Measurements from ENCODE around the gene PBX3.
A peak's percentile ranks its signal among the peaks of the same experiment; 100 is the strongest.
"Not testable (repeated sequence)": the region's sequence is repeated elsewhere in the genome, so short reads cannot be mapped to it uniquely, and the experiment has no call there.

The PBX3 gene

GRCh38 chr9:125771037-125771436 lies 23.9 kb downstream of the PBX3 start:
- TF ChIP-seq BHLHE40 (IDR thresholded peaks at IDR 0.05; ENCODE audit: borderline replicate concordance): no peak
- TF ChIP-seq, protein P1, sequence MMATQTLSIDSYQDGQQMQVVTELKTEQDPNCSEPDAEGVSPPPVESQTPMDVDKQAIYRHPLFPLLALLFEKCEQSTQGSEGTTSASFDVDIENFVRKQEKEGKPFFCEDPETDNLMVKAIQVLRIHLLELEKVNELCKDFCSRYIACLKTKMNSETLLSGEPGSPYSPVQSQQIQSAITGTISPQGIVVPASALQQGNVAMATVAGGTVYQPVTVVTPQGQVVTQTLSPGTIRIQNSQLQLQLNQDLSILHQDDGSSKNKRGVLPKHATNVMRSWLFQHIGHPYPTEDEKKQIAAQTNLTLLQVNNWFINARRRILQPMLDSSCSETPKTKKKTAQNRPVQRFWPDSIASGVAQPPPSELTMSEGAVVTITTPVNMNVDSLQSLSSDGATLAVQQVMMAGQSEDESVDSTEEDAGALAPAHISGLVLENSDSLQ (IDR thresholded peaks at IDR 0.05): 0 out of 2 replicates have a peak, but pooled peaks have one; percentile 29
- TF ChIP-seq TARDBP (IDR thresholded peaks at IDR 0.05): no peak
- no peak for TF ChIP-seq HDGF (IDR thresholded peaks at IDR 0.05; ENCODE audit: borderline replicate concordance)
- no peak for TF ChIP-seq LEF1 (IDR thresholded peaks at IDR 0.05; ENCODE audit: borderline replicate concordance)
- POLR2A ChIA-PET: interaction anchor here (0.5 kb wide), 1 partner anchor 99 kb away, joined by 4 read pairs; no protein-coding TSS in a partner anchor
- no peak for DNase-seq (ENCODE audit: extremely low spot score)
- CTCF ChIA-PET: no interaction called here

DNA sequence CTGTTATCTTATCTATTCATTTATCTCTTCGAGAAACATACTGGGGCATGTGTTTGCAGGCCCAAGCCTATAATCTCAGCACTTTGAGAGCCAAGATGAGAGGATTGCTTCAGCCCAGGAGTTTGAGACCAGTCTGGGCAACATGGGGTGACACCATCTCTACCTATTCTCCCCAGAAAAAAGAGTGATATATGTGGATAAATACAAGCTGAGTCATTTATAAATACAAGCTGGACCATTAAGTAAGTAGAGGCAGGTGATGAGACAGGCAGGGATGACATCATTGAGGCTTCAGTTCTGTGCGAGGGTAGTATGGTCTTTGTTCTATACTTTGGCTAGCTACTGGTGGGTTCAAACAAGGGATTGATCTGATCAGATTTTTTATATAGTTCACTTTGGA lies 25.6 kb downstream of the PBX3 start:
- no peak for TF ChIP-seq LEF1 (IDR thresholded peaks at IDR 0.05; ENCODE audit: borderline replicate concordance)
- no peak for TF ChIP-seq L3MBTL2 (conservative IDR thresholded peaks at IDR 0.05)
- no peak for TF ChIP-seq TARDBP (IDR thresholded peaks at IDR 0.05)
- no peak for TF ChIP-seq SP1 (IDR thresholded peaks at IDR 0.05)
- TF ChIP-seq NFRKB (IDR thresholded peaks at IDR 0.05): no peak
- no peak for TF ChIP-seq CTBP1 (IDR thresholded peaks at IDR 0.05; ENCODE audit: borderline replicate concordance)
- no peak for TF ChIP-seq ZNF384 (IDR thresholded peaks at IDR 0.05)
- no peak for TF ChIP-seq SUZ12 (IDR thresholded peaks at IDR 0.05)
- POLR2A ChIA-PET: no interaction called here
- CTCF ChIA-PET: no interaction called here
- no peak for DNase-seq (ENCODE audit: extremely low spot score)

- ChIA-PET CTCF (no interaction called here), POLR2A (no interaction called here)
- no peak for DNase-seq (ENCODE audit: extremely low spot score)
- TF ChIP-seq, protein P1 (IDR thresholded peaks at IDR 0.05): peak; percentile 76
- no peak for TF ChIP-seq FOXM1 (IDR thresholded peaks at IDR 0.05; ENCODE audit: borderline replicate concordance)
Measured at GRCh38 chr9:125774106-125774505, 26.9 kb downstream of the PBX3 start.

DNA sequence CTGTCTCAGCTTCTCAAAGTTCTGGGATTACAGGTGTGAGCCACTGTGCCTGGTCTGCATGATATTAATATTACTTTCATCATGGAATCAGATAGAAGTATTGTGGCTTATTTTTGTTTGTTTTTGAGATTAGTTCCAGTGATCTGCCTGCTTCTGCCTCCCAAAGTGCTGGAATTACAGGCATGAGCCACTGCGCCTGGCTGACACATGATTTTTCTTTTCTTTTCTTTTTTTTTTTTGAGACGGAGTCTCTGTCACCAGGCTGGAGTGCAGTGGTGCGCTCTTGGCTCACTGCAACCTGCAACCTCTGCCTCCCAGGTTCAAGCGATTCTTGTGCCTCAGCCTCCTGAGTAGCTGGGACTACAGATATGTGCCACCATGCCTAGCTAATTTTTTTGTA lies 29.6 kb downstream of the PBX3 start:
- POLR2A ChIA-PET; CTCF ChIA-PET; DNase-seq (ENCODE audit: extremely low spot score): not testable (repeated sequence)

DNA sequence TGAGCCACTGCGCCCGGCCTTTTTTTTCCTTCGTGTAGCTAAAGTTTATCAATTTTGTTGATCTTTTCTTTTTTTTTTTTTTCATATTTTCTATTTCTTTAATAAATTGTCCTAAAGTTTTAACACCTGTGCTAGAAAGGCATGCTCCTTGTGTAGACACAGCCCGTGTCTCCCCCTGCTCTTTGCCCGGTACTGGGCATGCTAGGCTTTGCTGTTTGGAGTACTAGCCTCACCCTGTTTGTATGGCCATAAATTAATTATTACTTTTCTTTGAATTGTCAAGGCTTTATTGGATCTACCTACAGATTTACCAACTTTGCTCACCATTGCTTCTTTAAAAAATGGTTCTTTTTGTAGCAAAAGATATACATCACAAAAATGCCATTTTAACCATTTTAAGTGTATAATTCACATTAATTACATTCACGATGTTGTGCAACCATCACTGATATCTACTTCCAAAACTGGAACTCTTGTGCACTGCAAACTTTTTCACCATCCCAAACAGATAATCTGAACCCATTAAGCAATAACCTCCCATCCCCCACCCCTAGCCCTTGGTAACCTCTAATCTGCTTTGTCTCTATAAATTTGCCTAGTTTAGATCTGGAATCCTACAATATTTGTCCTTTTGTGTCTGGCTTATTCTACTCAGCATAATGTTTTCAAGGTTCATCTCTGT lies 31.5 kb downstream of the PBX3 start:
- CTCF ChIA-PET: not testable (repeated sequence)

GRCh38 chr9:125779220-125779565 lies 32.0 kb downstream of the PBX3 start:
- POLR2A ChIA-PET; CTCF ChIA-PET; DNase-seq (ENCODE audit: extremely low spot score): not testable (repeated sequence)

More for the DNA sequence above, 31.5 kb downstream of the PBX3 start:
- DNase-seq (ENCODE audit: extremely low spot score); POLR2A ChIA-PET: not testable (repeated sequence)

DNA sequence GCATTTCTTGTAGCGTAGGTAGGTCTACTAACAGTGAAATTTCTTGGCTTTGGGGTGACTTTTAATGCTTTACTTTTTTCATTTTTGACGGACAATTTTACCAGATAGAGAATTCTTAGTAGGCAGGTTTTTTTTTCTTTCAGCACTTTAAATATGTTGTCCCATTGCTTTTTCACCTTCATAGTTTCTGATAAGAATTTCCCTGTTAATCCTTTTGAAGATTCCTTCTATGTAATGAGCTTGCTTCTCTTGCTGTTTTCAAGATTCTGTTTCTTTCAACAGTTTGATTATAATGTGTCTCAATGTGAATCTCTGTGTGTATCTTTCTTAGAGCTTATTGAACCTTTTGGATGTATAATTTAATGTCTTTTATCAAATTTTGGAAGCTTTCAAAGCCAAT lies 35.5 kb downstream of the PBX3 start:
- DNase-seq (ENCODE audit: extremely low spot score): no peak
- TF ChIP-seq BHLHE40 (IDR thresholded peaks at IDR 0.05; ENCODE audit: borderline replicate concordance): no peak
- POLR2A ChIA-PET: no interaction called here
- CTCF ChIA-PET: no interaction called here

DNA sequence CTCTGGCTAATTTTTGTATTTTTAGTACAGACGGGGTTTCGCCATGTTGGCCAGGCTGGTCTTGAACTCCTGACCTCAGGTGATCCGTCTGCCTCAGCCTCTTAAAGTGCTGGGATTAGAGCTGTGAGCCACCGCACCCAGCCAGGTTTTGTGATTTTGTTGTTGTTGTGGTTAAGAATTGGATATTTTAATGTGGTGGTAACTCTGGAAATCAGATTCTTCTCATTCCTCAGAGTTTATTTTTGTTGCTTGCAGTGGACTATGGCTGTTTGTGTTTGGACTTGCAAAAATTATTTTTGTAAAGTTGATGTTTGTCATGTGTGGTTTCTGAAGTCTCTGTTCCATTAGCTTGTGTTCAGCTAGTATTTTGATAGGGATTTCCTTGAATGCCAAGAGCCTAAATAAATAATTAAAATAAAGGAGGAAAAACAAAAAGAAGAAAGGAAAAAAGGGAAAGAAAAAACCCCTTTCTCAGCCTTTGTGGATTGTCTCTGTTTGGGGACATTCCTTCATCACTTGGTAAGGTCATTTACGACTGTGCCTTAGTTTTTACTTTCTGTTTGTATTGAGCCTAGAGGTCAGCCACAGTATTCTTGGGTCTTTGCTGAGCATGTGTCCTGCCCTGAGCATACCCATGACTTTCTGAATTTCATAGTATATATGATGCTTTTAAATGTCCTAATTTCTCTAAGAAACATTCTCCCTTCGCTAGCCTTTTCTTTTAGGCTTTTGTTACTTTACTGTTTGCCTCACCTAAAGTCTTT lies 37.3 kb downstream of the PBX3 start:
- TF ChIP-seq L3MBTL2 (conservative IDR thresholded peaks at IDR 0.05): no peak
- no peak for TF ChIP-seq SUZ12 (IDR thresholded peaks at IDR 0.05)
- TF ChIP-seq LEF1 (IDR thresholded peaks at IDR 0.05; ENCODE audit: borderline replicate concordance): no peak
- TF ChIP-seq BHLHE40 (IDR thresholded peaks at IDR 0.05; ENCODE audit: borderline replicate concordance): no peak
- TF ChIP-seq FOXM1 (IDR thresholded peaks at IDR 0.05; ENCODE audit: borderline replicate concordance): no peak
- TF ChIP-seq FOXK2 (IDR thresholded peaks at IDR 0.05): no peak
- TF ChIP-seq CTBP1 (IDR thresholded peaks at IDR 0.05; ENCODE audit: borderline replicate concordance): no peak
- no peak for TF ChIP-seq SP1 (IDR thresholded peaks at IDR 0.05)
- no peak for TF ChIP-seq ARNT (IDR thresholded peaks at IDR 0.05)
- no peak for TF ChIP-seq FOXA1 (IDR thresholded peaks at IDR 0.05)
- TF ChIP-seq ELF4 (IDR thresholded peaks at IDR 0.05): no peak
- ChIA-PET CTCF (interaction anchor here (0.7 kb wide), 1 partner anchor 19 kb away, joined by 3 read pairs; no protein-coding TSS in a partner anchor), POLR2A (no interaction called here)
- DNase-seq (ENCODE audit: extremely low spot score): no peak
